ENCODE results near the gene UTP3.

DNA sequence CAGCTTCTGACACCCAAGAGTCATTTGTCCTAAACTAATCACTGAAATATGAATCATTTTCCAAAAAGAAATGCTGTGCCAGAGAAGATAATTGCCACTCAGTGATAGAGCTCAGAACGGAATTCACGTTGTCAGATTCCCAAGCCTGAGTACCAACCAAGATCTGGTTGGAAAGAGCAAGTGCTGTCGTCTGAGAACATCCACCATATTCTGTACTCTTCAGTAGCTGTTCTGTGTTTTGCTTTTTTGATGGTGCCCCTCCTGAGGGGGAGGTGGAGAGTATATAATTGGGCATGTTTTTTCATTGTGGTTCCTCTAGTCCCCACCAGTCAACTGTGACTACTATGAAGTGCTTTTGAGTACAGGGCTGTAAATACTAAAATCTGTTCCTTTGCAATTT is 46.6 kb downstream of the UTP3 start:
- no peak for TF ChIP-seq EP300 (IDR thresholded peaks at IDR 0.05; ENCODE audit: borderline replicate concordance)
- no peak for TF ChIP-seq FOXM1 (IDR thresholded peaks at IDR 0.05; ENCODE audit: borderline replicate concordance, low read depth)
- no peak for TF ChIP-seq CEBPB (IDR thresholded peaks at IDR 0.05)
- TF ChIP-seq, protein P1, sequence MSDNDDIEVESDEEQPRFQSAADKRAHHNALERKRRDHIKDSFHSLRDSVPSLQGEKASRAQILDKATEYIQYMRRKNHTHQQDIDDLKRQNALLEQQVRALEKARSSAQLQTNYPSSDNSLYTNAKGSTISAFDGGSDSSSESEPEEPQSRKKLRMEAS (IDR thresholded peaks at IDR 0.05): no peak
- no peak for TF ChIP-seq TAF1 (IDR thresholded peaks at IDR 0.05; ENCODE audit: low read depth)

All from Ishikawa (cell line).